Measurements from ENCODE around the gene ZNF426.
"Not testable (repeated sequence)": the region's sequence is repeated elsewhere in the genome, so short reads cannot be mapped to it uniquely, and the experiment has no call there.

The ZNF426 gene

GRCh38 chr19:9538183-9539058, at the start of gene ZNF426:
Gene ZNF426, minus strand, starts transcription at chr19:9538645. Its CDS starts 2,413 bp downstream, at chr19:9536232.
- TF ChIP-seq, protein P1, sequence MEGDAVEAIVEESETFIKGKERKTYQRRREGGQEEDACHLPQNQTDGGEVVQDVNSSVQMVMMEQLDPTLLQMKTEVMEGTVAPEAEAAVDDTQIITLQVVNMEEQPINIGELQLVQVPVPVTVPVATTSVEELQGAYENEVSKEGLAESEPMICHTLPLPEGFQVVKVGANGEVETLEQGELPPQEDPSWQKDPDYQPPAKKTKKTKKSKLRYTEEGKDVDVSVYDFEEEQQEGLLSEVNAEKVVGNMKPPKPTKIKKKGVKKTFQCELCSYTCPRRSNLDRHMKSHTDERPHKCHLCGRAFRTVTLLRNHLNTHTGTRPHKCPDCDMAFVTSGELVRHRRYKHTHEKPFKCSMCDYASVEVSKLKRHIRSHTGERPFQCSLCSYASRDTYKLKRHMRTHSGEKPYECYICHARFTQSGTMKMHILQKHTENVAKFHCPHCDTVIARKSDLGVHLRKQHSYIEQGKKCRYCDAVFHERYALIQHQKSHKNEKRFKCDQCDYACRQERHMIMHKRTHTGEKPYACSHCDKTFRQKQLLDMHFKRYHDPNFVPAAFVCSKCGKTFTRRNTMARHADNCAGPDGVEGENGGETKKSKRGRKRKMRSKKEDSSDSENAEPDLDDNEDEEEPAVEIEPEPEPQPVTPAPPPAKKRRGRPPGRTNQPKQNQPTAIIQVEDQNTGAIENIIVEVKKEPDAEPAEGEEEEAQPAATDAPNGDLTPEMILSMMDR (conservative IDR thresholded peaks at IDR 0.05; ENCODE audit: control insufficient read depth, insufficient read depth, low read depth, low read length) = no peak
- peak within 1 kb of the TSS; percentile 97 for H3K4me3 ChIP-seq (ENCODE audit: control insufficient read depth, low read depth, low read length)
- DNase-seq (ENCODE audit: low read depth) = peak; percentile 92

DNA sequence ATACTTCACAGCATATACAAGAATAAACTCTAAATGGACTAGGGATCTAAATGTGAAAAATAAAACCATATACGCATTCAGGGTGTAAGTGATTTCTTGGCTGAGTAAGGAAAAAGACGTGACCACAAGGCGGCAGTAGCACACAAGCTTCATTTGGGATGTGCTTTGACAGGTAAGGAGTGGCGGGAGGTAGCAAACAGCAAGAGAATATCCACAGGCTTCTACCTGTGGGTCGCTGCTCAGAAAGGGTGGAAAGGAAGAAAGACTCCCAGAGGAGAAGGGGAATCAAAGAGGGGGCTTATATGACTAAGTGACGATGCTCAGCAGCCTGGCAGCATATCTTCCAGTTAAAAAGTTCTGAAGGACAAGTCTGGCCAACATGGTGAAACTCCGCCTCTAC, 48.3 kb upstream of the ZNF426 start:
- peak; percentile 74 for DNase-seq (ENCODE audit: low read depth)
- H3K4me3 ChIP-seq (ENCODE audit: control insufficient read depth, low read depth, low read length) = no peak overlapping the region
- TF ChIP-seq, protein P1 (conservative IDR thresholded peaks at IDR 0.05; ENCODE audit: control insufficient read depth, insufficient read depth, low read depth, low read length) = peak; percentile 82

DNA sequence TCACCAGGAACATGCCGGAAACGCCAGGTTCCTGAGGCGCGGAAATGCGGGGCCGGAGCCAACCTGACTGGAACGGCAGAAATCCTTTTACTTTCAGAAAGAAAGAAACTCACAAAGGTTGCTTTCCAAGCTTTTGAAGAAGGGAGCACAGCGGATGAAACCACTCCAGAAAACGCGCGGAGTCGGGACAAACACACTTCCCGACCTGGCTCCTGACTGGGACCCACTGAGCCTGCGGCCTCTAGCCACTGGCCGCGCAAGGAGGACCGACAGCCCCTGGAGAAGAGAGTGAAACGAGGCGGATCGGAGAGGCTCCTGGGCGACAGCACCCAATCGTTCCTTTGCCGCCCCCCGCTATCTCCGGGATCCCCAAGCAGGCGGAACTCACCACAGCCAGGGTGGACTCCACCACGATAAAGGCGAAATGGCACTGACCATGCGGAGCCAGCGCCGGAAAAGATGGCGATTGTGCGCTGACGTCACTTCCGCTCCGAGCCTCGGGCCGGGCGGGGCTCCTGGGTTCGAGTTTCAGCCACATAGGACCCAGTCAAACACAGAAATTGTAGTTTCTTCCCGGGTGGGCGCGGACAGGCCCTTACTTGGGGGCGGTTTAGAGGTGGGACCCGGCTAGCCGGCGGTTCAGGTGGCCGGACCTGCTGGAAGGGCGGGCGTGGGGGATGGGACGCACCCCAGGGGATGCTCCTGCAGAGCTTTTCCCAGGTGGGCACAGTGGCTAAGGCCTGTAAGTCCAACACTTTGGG, 45.8 kb upstream of the ZNF426 start, which contains the start of gene ZNF121:
TSS of gene ZNF121 (minus strand) at position 432 of the 761 bp plus-strand sequence. CDS start 16,407 bp downstream, outside the sequence.
- TF ChIP-seq, protein P1 (conservative IDR thresholded peaks at IDR 0.05; ENCODE audit: control insufficient read depth, insufficient read depth, low read depth, low read length) = no peak
- peak; percentile 71 for DNase-seq (ENCODE audit: low read depth)
- H3K4me3 ChIP-seq (ENCODE audit: control insufficient read depth, low read depth, low read length) = peak within 1 kb of the TSS; percentile 96

DNA sequence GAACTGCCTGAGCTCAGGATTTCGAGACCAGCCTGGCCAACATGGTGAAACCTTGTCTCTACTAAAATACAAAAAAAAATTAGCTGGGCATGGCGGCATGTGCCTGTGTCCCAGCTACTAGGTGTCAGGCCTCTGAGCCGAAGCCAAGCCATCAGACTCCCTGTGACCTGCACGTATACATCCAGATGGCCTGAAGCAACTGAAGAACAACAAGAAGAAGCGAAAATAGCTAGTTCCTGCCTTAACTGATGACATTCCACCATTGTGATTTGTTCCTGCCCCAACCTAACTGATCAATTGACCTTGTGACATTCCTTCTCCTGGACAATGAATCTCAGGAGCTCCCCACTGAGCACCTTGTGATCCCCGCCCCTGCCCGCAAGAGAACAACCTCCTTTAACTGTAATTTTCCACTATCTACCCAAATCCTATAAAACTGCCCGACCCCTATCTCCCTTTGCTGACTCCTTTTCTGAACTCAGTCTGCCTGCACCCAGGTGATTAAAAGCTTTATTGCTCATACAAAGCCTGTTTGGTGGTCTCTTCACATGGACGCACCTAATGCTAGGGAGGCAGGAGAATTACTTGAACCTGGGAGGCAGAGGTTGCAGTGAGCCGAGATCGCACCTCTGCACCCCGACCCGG, 43.8 kb upstream of the ZNF426 start:
- H3K4me3 ChIP-seq (ENCODE audit: control insufficient read depth, low read depth, low read length); DNase-seq (ENCODE audit: low read depth): not testable (repeated sequence)

GRCh38 chr19:9580728-9581127, 42.3 kb upstream of the ZNF426 start:
- no peak overlapping the region for H3K4me3 ChIP-seq (ENCODE audit: control insufficient read depth, low read depth, low read length)
- no peak for DNase-seq (ENCODE audit: low read depth)
- TF ChIP-seq, protein P1 (conservative IDR thresholded peaks at IDR 0.05; ENCODE audit: control insufficient read depth, insufficient read depth, low read depth, low read length) = no peak

DNA sequence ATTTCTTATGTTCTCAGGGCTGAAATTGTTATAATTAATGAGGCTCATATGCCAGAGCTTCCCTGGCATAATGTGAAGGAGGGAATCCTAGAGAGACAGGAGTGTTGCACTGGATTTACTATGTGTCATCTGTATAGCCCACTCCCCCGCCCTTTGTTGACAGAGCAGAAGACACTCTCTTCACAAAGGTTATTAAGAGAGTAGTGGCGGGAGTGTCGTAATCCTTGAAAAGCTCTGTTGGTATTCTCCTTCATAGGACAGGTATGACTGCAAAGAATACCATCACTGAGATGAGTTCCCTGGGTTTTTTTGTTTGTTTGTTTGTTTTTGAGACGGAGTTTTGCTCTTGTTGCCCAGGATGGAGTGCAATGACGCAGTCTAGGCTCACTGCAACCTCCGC, 31.8 kb upstream of the ZNF426 start:
- H3K4me3 ChIP-seq (ENCODE audit: control insufficient read depth, low read depth, low read length) = no peak overlapping the region
- DNase-seq (ENCODE audit: low read depth) = no peak
- TF ChIP-seq, protein P1 (conservative IDR thresholded peaks at IDR 0.05; ENCODE audit: control insufficient read depth, insufficient read depth, low read depth, low read length) = no peak
